PC-3 (cell line): ENCODE measurements around the gene LAMC2. TPM values are rescaled to one million over a fixed set of nuclear protein-coding genes. Genes with fewer than 3 reads are reported as not detected.

Experiments
- ATAC-seq: fragments of 200-7000 bp; cut with Tn5 transposase; 2 replicates; pipeline ENCODE4 v1.9.1; 2020; ENCODE audit warnings: mild to moderate bottlenecking, moderate library complexity
- BruUV-seq: library from RNA; stranded (reverse); fragments of 400-500 nt; replicated peaks from 2 replicates; lab custom pipeline; 2021; lab: Mats Ljungman, UMichigan
- CTCF ChIA-PET: fragments of 300-600 bp; sonication (Branson Sonifier 250); formaldehyde crosslinking; loops from one replicate; lab custom pipeline; 2022; ENCODE audit warnings: antibody characterized with exemption; lab: Charles Lee
- POLR2A ChIA-PET: fragments of 300-600 bp; sonication (Branson Sonifier 250); formaldehyde crosslinking; loops from one replicate; lab custom pipeline; 2022; ENCODE audit warnings: antibody characterized with exemption; ENCODE audit not compliant: unreplicated experiment; lab: Charles Lee
- DNase-seq: peaks from one replicate; pipeline ENCODE4 v3.0.0-alpha.2; 2015
- H2AFZ ChIP-seq: fragments of 300-600 bp; sonication (generic); 2 replicates; pipeline ENCODE4 v1.6.0; 2016; ENCODE audit warnings: antibody characterized with exemption, low read length
- H3F3A ChIP-seq: fragments of 300-600 bp; sonication (generic); one replicate; pipeline ENCODE4 v1.6.0; 2017; ENCODE audit warnings: antibody characterized with exemption, low read length, control low read depth, mild to moderate bottlenecking; ENCODE audit not compliant: unreplicated experiment
- H3K27ac ChIP-seq: fragments of 300-600 bp; sonication (generic); 2 replicates; pipeline ENCODE4 v1.5.1; 2016; ENCODE audit warnings: mild to moderate bottlenecking, low read length
- H3K27me3 ChIP-seq: fragments of 300-600 bp; sonication (generic); 2 replicates; pipeline ENCODE4 v1.6.1; 2016; ENCODE audit warnings: low read length, mixed read lengths
- H3K36me3 ChIP-seq: fragments of 300-600 bp; sonication (generic); 2 replicates; pipeline ENCODE4 v1.6.1; 2016; ENCODE audit warnings: low read depth, mixed run types, low read length, mixed read lengths
- H3K4me1 ChIP-seq: fragments of 300-600 bp; sonication (generic); 2 replicates; pipeline ENCODE4 v1.5.1; 2016; ENCODE audit warnings: low read length; ENCODE audit not compliant: insufficient read depth
- H3K4me2 ChIP-seq: fragments of 300-600 bp; sonication (generic); 2 replicates; pipeline ENCODE4 v1.6.0; 2016; ENCODE audit warnings: low read length
- H3K4me3 ChIP-seq: fragments of 300-600 bp; sonication (generic); 2 replicates; pipeline ENCODE4 v1.5.1; 2016; ENCODE audit warnings: mild to moderate bottlenecking, low read length, mixed read lengths
- H3K79me2 ChIP-seq: fragments of 300-600 bp; sonication (generic); 2 replicates; pipeline ENCODE4 v1.6.1; 2017; ENCODE audit warnings: low read length, mixed read lengths
- H3K9ac ChIP-seq: fragments of 300-600 bp; sonication (generic); 2 replicates; pipeline ENCODE4 v1.6.0; 2016; ENCODE audit warnings: mild to moderate bottlenecking, low read length
- H3K9me2 ChIP-seq: fragments of 300-600 bp; sonication (generic); replicated peaks from 2 replicates; pipeline ENCODE4 v1.6.1; 2016; ENCODE audit warnings: mixed run types, low read length, mixed read lengths
- H3K9me3 ChIP-seq: fragments of 300-600 bp; sonication (generic); 2 replicates; pipeline ENCODE4 v1.6.1; 2016; ENCODE audit warnings: low read length, mixed read lengths
- H4K20me1 ChIP-seq: fragments of 300-600 bp; sonication (generic); 2 replicates; pipeline ENCODE4 v1.6.1; 2016; ENCODE audit warnings: low read length, mixed read lengths
- EZH2 ChIP-seq: fragments of 300-600 bp; sonication (generic); IDR thresholded peaks from one replicate; pipeline ENCODE4 v1.6.1; 2017; ENCODE audit warnings: antibody characterized with exemption, mild to moderate bottlenecking, low read length; ENCODE audit not compliant: unreplicated experiment
- EZH2phosphoT487 ChIP-seq: fragments of 300-600 bp; sonication (generic); IDR thresholded peaks from 2 replicates; pipeline ENCODE4 v1.6.1; 2018; ENCODE audit warnings: mild to moderate bottlenecking, antibody characterized with exemption, low read length, borderline replicate concordance
- intact Hi-C: fragments of 100-400 bp; cut with micrococcal nuclease; formaldehyde crosslinking; loops from 2 replicates; pipeline ENCODE4 v1.9.0; 2023
- total RNA-seq: library from RNA; depleted of rRNA; stranded (reverse); fragments of >200 nt; gene quantifications from 2 replicates; pipeline ENCODE4 v1.2.3, GENCODE V29; 2014
- TF ChIP-seq, protein P1 (sequence below): fragments of 300-600 bp; sonication (generic); conservative IDR thresholded peaks from 2 replicates; pipeline ENCODE4 v1.5.1; 2017; ENCODE audit warnings: antibody characterized with exemption, low read depth, mild to moderate bottlenecking, low read length

Gene LAMC2
- total RNA-seq, 1 experiment from 2014 or later: 105 TPM

DNA sequence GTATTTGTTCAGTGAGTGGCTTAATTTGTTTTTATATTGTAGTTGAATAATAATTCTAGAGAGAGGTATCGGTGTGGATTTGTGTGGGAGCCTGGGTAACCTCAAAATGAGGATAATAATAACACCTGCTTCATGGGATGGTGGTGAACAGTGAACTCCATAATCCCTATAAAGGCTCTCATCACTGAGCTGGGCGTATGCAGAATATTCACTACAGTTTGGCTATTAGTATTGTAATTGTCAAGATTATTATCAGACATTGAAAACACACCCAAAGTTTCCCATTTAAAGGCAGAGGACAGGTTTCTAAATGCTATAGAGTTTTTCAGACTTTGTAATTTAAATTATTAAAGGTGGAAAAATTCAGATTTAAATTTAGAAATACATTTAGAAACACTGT lies 7.0 kb upstream of the LAMC2 start:
- TF ChIP-seq EZH2: no peak
- TF ChIP-seq, protein P1, sequence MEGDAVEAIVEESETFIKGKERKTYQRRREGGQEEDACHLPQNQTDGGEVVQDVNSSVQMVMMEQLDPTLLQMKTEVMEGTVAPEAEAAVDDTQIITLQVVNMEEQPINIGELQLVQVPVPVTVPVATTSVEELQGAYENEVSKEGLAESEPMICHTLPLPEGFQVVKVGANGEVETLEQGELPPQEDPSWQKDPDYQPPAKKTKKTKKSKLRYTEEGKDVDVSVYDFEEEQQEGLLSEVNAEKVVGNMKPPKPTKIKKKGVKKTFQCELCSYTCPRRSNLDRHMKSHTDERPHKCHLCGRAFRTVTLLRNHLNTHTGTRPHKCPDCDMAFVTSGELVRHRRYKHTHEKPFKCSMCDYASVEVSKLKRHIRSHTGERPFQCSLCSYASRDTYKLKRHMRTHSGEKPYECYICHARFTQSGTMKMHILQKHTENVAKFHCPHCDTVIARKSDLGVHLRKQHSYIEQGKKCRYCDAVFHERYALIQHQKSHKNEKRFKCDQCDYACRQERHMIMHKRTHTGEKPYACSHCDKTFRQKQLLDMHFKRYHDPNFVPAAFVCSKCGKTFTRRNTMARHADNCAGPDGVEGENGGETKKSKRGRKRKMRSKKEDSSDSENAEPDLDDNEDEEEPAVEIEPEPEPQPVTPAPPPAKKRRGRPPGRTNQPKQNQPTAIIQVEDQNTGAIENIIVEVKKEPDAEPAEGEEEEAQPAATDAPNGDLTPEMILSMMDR: no peak
- no peak for TF ChIP-seq EZH2phosphoT487
- intact Hi-C loops: no loop called here
- H3K9me2 ChIP-seq: no peaks in the 10 kb centered on the region
- POLR2A ChIA-PET: no interaction called here
- H3K79me2 ChIP-seq: no peaks in the 10 kb centered on the region
- CTCF ChIA-PET: no interaction called here
- H3K9ac ChIP-seq: no peak overlapping the region
- H3K36me3 ChIP-seq: no peaks in the 10 kb centered on the region
- H4K20me1 ChIP-seq: no peaks in the 10 kb centered on the region
- no peaks in the 10 kb centered on the region for H3K9me3 ChIP-seq
- BruUV-seq: no TSS peak
- no peak overlapping the region for H3K27ac ChIP-seq
- H3F3A ChIP-seq: no peaks in the 10 kb centered on the region
- peaks cover 20% of the 10 kb centered on the region for H3K4me1 ChIP-seq
- ATAC-seq: no peak
- DNase-seq: no peak
- no peak overlapping the region for H3K4me2 ChIP-seq
- H3K27me3 ChIP-seq: no peaks in the 10 kb centered on the region
- H3K4me3 ChIP-seq: no peak overlapping the region
- H2AFZ ChIP-seq: no peak overlapping the region

DNA sequence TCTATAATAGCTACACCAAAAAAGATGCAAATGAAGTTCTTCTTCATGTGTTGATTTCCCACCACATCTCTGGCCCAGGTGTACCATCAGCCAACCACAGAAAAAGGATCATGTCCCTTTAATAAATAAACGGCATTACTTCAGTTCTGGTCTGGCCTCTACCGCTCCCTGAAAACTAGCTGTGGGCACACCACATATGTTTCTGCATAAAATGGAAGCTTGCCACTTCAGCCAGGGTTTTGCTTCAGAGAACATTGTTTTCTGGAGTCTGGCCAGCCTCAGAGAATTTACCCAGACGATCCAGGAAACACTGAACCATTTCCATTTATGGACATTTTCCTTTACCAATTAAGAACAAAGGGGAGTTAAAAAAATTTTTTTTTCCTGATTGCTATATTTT lies 5.8 kb upstream of the LAMC2 start:
- H3K79me2 ChIP-seq: no peaks in the 10 kb centered on the region
- no peaks in the 10 kb centered on the region for H3K9me2 ChIP-seq
- H4K20me1 ChIP-seq: no peaks in the 10 kb centered on the region
- peak overlapping the region; percentile 29 for H3K4me2 ChIP-seq
- DNase-seq (peak; percentile 35), ATAC-seq (no peak)
- H3F3A ChIP-seq: no peaks in the 10 kb centered on the region
- POLR2A ChIA-PET: no interaction called here
- TF ChIP-seq EZH2 (no peak), EZH2phosphoT487 (no peak)
- TF ChIP-seq, protein P1: no peak
- intact Hi-C loops: loop anchor here (2.0 to 10.0 kb wide), 2 partner anchors 15 to 105 kb away; no protein-coding TSS in a partner anchor
- H3K27me3 ChIP-seq: no peaks in the 10 kb centered on the region
- H2AFZ ChIP-seq: peak overlapping the region; percentile 63; the same call in 1 of the 2 replicates
- H3K9me3 ChIP-seq: no peaks in the 10 kb centered on the region
- peak overlapping the region; percentile 78 for H3K27ac ChIP-seq
- BruUV-seq: no TSS peak
- H3K9ac ChIP-seq: peak overlapping the region; percentile 46
- H3K4me1 ChIP-seq: peaks cover 25% of the 10 kb centered on the region
- H3K4me3 ChIP-seq: no peak overlapping the region
- CTCF ChIA-PET: no interaction called here
- H3K36me3 ChIP-seq: no peaks in the 10 kb centered on the region

DNA sequence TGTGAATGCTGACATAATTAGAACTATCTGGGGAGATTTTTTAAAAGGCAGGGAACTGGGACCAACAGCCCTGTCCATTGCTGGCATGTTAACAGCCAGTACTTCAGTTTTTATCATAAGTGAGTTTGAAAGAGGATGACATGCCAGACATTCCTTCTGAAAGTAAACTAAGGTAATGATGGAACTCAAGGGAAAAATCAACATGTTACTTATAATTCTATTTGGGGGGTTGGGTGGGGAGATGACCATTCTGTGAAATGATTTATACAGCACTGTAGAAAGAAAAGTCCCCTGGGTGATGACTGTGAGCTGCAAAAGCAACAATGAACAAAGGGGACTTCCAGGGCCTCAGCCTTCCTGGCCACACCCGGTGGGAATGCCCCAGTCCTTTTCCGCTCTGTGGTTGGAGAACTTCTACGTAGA lies 5.4 kb upstream of the LAMC2 start:
- no TSS peak for BruUV-seq

More for the DNA sequence above, 5.4 kb upstream of the LAMC2 start:
- no peak for TF ChIP-seq EZH2phosphoT487
- no peak for TF ChIP-seq EZH2
- TF ChIP-seq, protein P1: no peak
- Histone ChIP-seq H3K9ac (peak overlapping the region; percentile 46), H2AFZ (peak overlapping the region; percentile 41; the same call in 1 of the 2 replicates), H3K27me3 (no peaks in the 10 kb centered on the region), H3K4me1 (peaks cover 27% of the 10 kb centered on the region), H3K79me2 (no peaks in the 10 kb centered on the region), H3F3A (no peaks in the 10 kb centered on the region), H3K36me3 (no peaks in the 10 kb centered on the region), H3K9me2 (no peaks in the 10 kb centered on the region), H3K9me3 (no peaks in the 10 kb centered on the region), H3K27ac (peak overlapping the region; percentile 78), H4K20me1 (no peaks in the 10 kb centered on the region), H3K4me3 (no peak overlapping the region), H3K4me2 (peak overlapping the region; percentile 29)
- ChIA-PET CTCF (no interaction called here), POLR2A (interaction anchor here (0.6 kb wide), 1 partner anchor 21 kb away, joined by 6 read pairs; no protein-coding TSS in a partner anchor)
- ATAC-seq (peak; percentile 78), DNase-seq (peak; percentile 58)
- intact Hi-C loops: loop anchor here (2.0 to 10.0 kb wide), 2 partner anchors 16 to 106 kb away; no protein-coding TSS in a partner anchor
